Natural killer cell (primary cell): Measurements from ENCODE around the gene MAP2. TPM values are rescaled to one million over a fixed set of nuclear protein-coding genes. Genes with fewer than 3 reads are reported as not detected.
"Not testable (repeated sequence)": the region's sequence is repeated elsewhere in the genome, so short reads cannot be mapped to it uniquely, and the experiment has no call there.

Source experiments
- ATAC-seq, 3 donors: fragments of 150-1000 bp in 2 of 3; fragments of 200-7000 bp in 1 of 3; cut with Tn5 transposase; 1 replicate in 1 of 3; 2 replicates in 2 of 3; pipeline ENCODE4 v1.10.0; 2021; ENCODE audit warnings: mild to moderate bottlenecking in 2 of 3, moderate library complexity in 2 of 3
- DNase-seq, 2 donors: peaks; one replicate each; pipeline versions ENCODE4 v3.0.0 to v3.0.0-alpha.2; 2013 to 2021; ENCODE audit warnings: mixed read lengths in 1 of 2
- H3K27ac ChIP-seq: one replicate; pipeline ENCODE4 v1.5.1; 2013; ENCODE audit warnings: mild to moderate bottlenecking, low read length
- H3K27me3 ChIP-seq: one replicate; pipeline ENCODE4 v1.6.1; 2013; ENCODE audit warnings: low read length; ENCODE audit not compliant: control insufficient read depth, insufficient read depth
- H3K36me3 ChIP-seq: one replicate; pipeline ENCODE4 v1.6.1; 2013; ENCODE audit warnings: low read length; ENCODE audit not compliant: control insufficient read depth, insufficient read depth
- H3K4me1 ChIP-seq: one replicate; pipeline ENCODE4 v1.6.1; 2013; ENCODE audit warnings: low read length; ENCODE audit not compliant: control insufficient read depth, insufficient read depth
- H3K4me3 ChIP-seq: one replicate; pipeline ENCODE4 v1.5.1; 2013; ENCODE audit warnings: low read length
- H3K9me3 ChIP-seq: one replicate; pipeline ENCODE4 v1.6.1; 2013; ENCODE audit warnings: low read length; ENCODE audit not compliant: control insufficient read depth, insufficient read depth
- H3K27ac Mint-ChIP-seq, 2 donors: one replicate each; pipeline ENCODE4 v1.8.0; 2022; ENCODE audit warnings: mild to moderate bottlenecking in 2 of 2, mixed read lengths in 2 of 2, moderate library complexity in 1 of 2
- H3K27me3 Mint-ChIP-seq, 2 donors: one replicate each; pipeline ENCODE4 v1.8.0; 2022; ENCODE audit warnings: low read depth in 2 of 2, mixed read lengths in 2 of 2
- H3K36me3 Mint-ChIP-seq: one replicate; pipeline ENCODE4 v1.8.0; 2022; ENCODE audit warnings: mixed read lengths
- H3K4me1 Mint-ChIP-seq, 2 donors: one replicate each; pipeline ENCODE4 v1.8.0; 2022; ENCODE audit warnings: mixed read lengths in 2 of 2
- H3K4me3 Mint-ChIP-seq: one replicate; pipeline ENCODE4 v1.8.0; 2022; ENCODE audit warnings: mild to moderate bottlenecking, moderate library complexity, mixed read lengths
- H3K9me3 Mint-ChIP-seq, 2 donors: one replicate each; pipeline ENCODE4 v1.8.0; 2022; ENCODE audit warnings: mixed read lengths in 2 of 2
- CTCF ChIP-seq: fragments of 200-600 bp; IDR thresholded peaks from one replicate; pipeline ENCODE4 v1.8.0; 2022; ENCODE audit warnings: antibody characterized with exemption
- WGBS: methylation state at CpG from one replicate; pipeline ENCODE4 v1.1.7; 2013; ENCODE audit warnings: missing lambda C conversion rate; ENCODE audit not compliant: insufficient coverage; 5-methylcytosine and 5-hydroxymethylcytosine counted together
- intact Hi-C: fragments of 100-400 bp; cut with micrococcal nuclease; formaldehyde crosslinking; loops from one replicate; pipeline ENCODE4 v1.14.2; 2022
- total RNA-seq, 4 donors: library from RNA; stranded (reverse); fragments of 120-200 nt in 1 of 4; gene quantifications; one replicate each; pipeline versions ENCODE4 v1.2.3 to v1.2.4, GENCODE V29; 2013 to 2022

Gene MAP2
- total RNA-seq, 3 donors from 2014 or later (not counting 1 experiment from before 2014, with no cell fraction given) = not detected

- H3K27ac ChIP-seq = no peak overlapping the region
- TF ChIP-seq CTCF = no peak
- intact Hi-C loops = no loop called here
- H3K27me3 ChIP-seq = no peaks in the 10 kb centered on the region
- no peak overlapping the region for H3K4me3 ChIP-seq
- Mint-ChIP-seq H3K9me3 (peaks cover 3 to 5% of the 10 kb centered on the region in 2 donors), H3K27me3 (no peaks in the 10 kb centered on the region), H3K27ac (no peak overlapping the region), H3K4me3 (no peak overlapping the region), H3K36me3 (no peaks in the 10 kb centered on the region), H3K4me1 (no peaks in the 10 kb centered on the region)
- no peaks in the 10 kb centered on the region for H3K36me3 ChIP-seq
- ATAC-seq (no peak), DNase-seq (no peak)
- no peaks in the 10 kb centered on the region for H3K9me3 ChIP-seq
- H3K4me1 ChIP-seq = no peaks in the 10 kb centered on the region
- 14% methylated on average over 1 of the region's 3 CpGs for WGBS
Observed at GRCh38 chr2:209473930-209474419, 50.1 kb downstream of the MAP2 start.

- no CpG with 5 or more reads among the region's 2 CpGs for WGBS
- no peak overlapping the region for H3K4me3 Mint-ChIP-seq
- DNase-seq = no peak
Observed at GRCh38 chr2:209474960-209475359, 51.1 kb downstream of the MAP2 start.

GRCh38 chr2:209476367-209477208 is 52.7 kb downstream of the MAP2 start:
- TF ChIP-seq CTCF = no peak
- Mint-ChIP-seq H3K27ac (no peak overlapping the region), H3K36me3 (no peaks in the 10 kb centered on the region), H3K4me3 (no peak overlapping the region), H3K27me3 (peaks cover 0 to 2% of the 10 kb centered on the region in 2 donors), H3K4me1 (no peaks in the 10 kb centered on the region), H3K9me3 (no peaks in the 10 kb centered on the region)
- H3K27me3 ChIP-seq = no peaks in the 10 kb centered on the region
- H3K9me3 ChIP-seq = no peaks in the 10 kb centered on the region
- WGBS = 83% methylated on average over 7 of the region's 8 CpGs
- no peaks in the 10 kb centered on the region for H3K36me3 ChIP-seq
- H3K4me1 ChIP-seq = no peaks in the 10 kb centered on the region
- H3K4me3 ChIP-seq = no peak overlapping the region
- H3K27ac ChIP-seq = no peak overlapping the region
- no peak for DNase-seq
- intact Hi-C loops = no loop called here
- ATAC-seq = no peak

More at GRCh38 chr2:209474960-209475359, 51.1 kb downstream of the MAP2 start:
- Mint-ChIP-seq H3K27ac (no peak overlapping the region), H3K27me3 (no peaks in the 10 kb centered on the region), H3K9me3 (peaks cover 0 to 3% of the 10 kb centered on the region in 2 donors), H3K4me1 (no peaks in the 10 kb centered on the region), H3K36me3 (no peaks in the 10 kb centered on the region)
- H3K27me3 ChIP-seq = no peaks in the 10 kb centered on the region
- no peaks in the 10 kb centered on the region for H3K36me3 ChIP-seq
- ATAC-seq = no peak
- TF ChIP-seq CTCF = no peak
- intact Hi-C loops = no loop called here
- H3K9me3 ChIP-seq = no peaks in the 10 kb centered on the region
- no peaks in the 10 kb centered on the region for H3K4me1 ChIP-seq
- no peak overlapping the region for H3K4me3 ChIP-seq
- H3K27ac ChIP-seq = no peak overlapping the region

- ATAC-seq, H3K9me3 ChIP-seq, intact Hi-C loops, H3K27me3 ChIP-seq, DNase-seq, H3K4me3 Mint-ChIP-seq, H3K36me3 Mint-ChIP-seq, H3K27ac Mint-ChIP-seq, H3K36me3 ChIP-seq, H3K27me3 Mint-ChIP-seq, H3K4me3 ChIP-seq, H3K4me1 Mint-ChIP-seq, H3K27ac ChIP-seq, H3K4me1 ChIP-seq: not testable (repeated sequence)
- WGBS = 14% methylated on average over 1 of the region's 1 CpG
- peaks cover 16 to 17% of the 10 kb centered on the region in 2 donors for H3K9me3 Mint-ChIP-seq
Observed at GRCh38 chr2:209492296-209492695, 68.4 kb downstream of the MAP2 start.

- H3K4me3 Mint-ChIP-seq, ATAC-seq, H3K27me3 Mint-ChIP-seq, H3K4me1 ChIP-seq, intact Hi-C loops, H3K36me3 Mint-ChIP-seq, H3K27me3 ChIP-seq, H3K27ac ChIP-seq, H3K4me1 Mint-ChIP-seq, H3K4me3 ChIP-seq, H3K27ac Mint-ChIP-seq, H3K36me3 ChIP-seq, H3K9me3 ChIP-seq, DNase-seq: not testable (repeated sequence)
- peaks cover 12 to 14% of the 10 kb centered on the region in 2 donors for H3K9me3 Mint-ChIP-seq
- WGBS = 91% methylated on average over 13 of the region's 13 CpGs
Observed at GRCh38 chr2:209495068-209495620, 71.3 kb downstream of the MAP2 start.
